SKM-1 treated with dmso at 0.1 percent for 144 hours (cell line): Measurements from ENCODE around the gene SERINC4.
"Not testable (repeated sequence)": the region's sequence is repeated elsewhere in the genome, so short reads cannot be mapped to it uniquely, and the experiment has no call there.

ENCODE experiments used
- DNase-seq: peaks from one replicate; lab custom pipeline; 2025; ENCODE audit not compliant: unreplicated experiment; lab: John Stamatoyannopoulos, UW

Gene SERINC4

GRCh38 chr15:43763819-43764446 is 36.1 kb downstream of the SERINC4 start:
- DNase-seq, result no peak

- no peak for DNase-seq
Observed at GRCh38 chr15:43762824-43763223, 37.2 kb downstream of the SERINC4 start.

- DNase-seq, result no peak
Observed at GRCh38 chr15:43751885-43752284, 48.1 kb downstream of the SERINC4 start.

- DNase-seq, result no peak
Observed at GRCh38 chr15:43749690-43750345, 50.2 kb downstream of the SERINC4 start.

- DNase-seq, result no peak
Observed at GRCh38 chr15:43748376-43748775, 51.6 kb downstream of the SERINC4 start.

GRCh38 chr15:43746903-43747309 is 53.1 kb downstream of the SERINC4 start:
- DNase-seq, result not testable (repeated sequence)

- peak; percentile 68 for DNase-seq
Observed at GRCh38 chr15:43746245-43746902, 53.6 kb downstream of the SERINC4 start, which contains the start of gene PDIA3. Gene PDIA3 (plus strand): TSS chr15:43746438. CDS start chr15:43746540, 102 bp downstream.
